Spleen (tissue), 7 donors: ENCODE measurements around the gene SLC11A1.

ENCODE experiments used
- POLR2A ChIP-seq, 3 donors: fragments of 450-650 bp; IDR thresholded peaks; one replicate each; pipeline ENCODE4 v1.5.1; 2017; ENCODE audit warnings: antibody characterized with exemption in 3 of 3, mild to moderate bottlenecking in 1 of 3
- POLR2AphosphoS5 ChIP-seq, 3 donors: sonication (generic); formaldehyde crosslinking; IDR thresholded peaks; one replicate each; pipeline ENCODE4 v1.5.1; 2017; ENCODE audit warnings: antibody characterized with exemption in 3 of 3
- TF ChIP-seq, protein P1 (sequence below), 11 experiments: fragments of 200-600 bp in 7 of 11; fragments of 450-650 bp in 4 of 11; sonication (generic) in 4 of 11; IDR thresholded peaks in 8 of 11; conservative IDR thresholded peaks in 3 of 11; 1 replicate in 7 of 11; 2 replicates in 4 of 11; pipeline versions ENCODE4 v1.4.0 to v1.8.0; 2016 to 2021; ENCODE audit warnings: antibody characterized with exemption in 11 of 11, inconsistent platforms in 4 of 11, mild to moderate bottlenecking in 1 of 11
- donor health status: DM: no; HTN: no; CAD: no; lungs with moderate emphysema.
- donor health status: DM: no; HTN: no; CAD: no.
- donor health status: DM: no; HTN: no; CAD: no.

DNA sequence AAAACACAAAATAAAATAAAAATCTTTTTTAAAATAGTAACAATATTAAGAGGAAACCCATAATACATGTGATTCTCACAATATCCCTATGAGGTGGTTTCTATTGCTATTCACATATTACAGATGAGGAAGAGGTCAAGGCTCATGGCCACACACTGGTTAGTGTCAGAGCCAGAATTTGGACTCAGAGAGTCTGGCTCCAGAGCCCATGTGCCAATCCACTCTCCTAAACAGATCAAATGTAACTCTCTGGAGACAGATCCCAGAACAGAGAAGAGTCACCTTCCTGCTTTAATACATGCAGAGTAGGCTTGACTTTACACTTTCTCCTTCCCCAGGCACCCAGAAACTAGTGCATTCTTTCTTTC lies 10.1 kb upstream of the SLC11A1 start:
- TF ChIP-seq, protein P1, sequence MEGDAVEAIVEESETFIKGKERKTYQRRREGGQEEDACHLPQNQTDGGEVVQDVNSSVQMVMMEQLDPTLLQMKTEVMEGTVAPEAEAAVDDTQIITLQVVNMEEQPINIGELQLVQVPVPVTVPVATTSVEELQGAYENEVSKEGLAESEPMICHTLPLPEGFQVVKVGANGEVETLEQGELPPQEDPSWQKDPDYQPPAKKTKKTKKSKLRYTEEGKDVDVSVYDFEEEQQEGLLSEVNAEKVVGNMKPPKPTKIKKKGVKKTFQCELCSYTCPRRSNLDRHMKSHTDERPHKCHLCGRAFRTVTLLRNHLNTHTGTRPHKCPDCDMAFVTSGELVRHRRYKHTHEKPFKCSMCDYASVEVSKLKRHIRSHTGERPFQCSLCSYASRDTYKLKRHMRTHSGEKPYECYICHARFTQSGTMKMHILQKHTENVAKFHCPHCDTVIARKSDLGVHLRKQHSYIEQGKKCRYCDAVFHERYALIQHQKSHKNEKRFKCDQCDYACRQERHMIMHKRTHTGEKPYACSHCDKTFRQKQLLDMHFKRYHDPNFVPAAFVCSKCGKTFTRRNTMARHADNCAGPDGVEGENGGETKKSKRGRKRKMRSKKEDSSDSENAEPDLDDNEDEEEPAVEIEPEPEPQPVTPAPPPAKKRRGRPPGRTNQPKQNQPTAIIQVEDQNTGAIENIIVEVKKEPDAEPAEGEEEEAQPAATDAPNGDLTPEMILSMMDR (IDR thresholded peaks at IDR 0.05 in 8 of 11, conservative IDR thresholded peaks at IDR 0.05 in 3 of 11): no peak
- TF ChIP-seq POLR2AphosphoS5 (IDR thresholded peaks at IDR 0.05): no peak
- no peak for TF ChIP-seq POLR2A (IDR thresholded peaks at IDR 0.05)
